Measurements from ENCODE around the gene TMA7B.

TMA7B gene

GRCh38 chr22:39959640-39960447 is at the start of gene TMA7B:
Gene TMA7B (plus strand): TSS chr22:39960397. CDS start chr22:39964375, 3,978 bp downstream.
- Mint-ChIP-seq H3K36me3 (ENCODE audit: low read depth) (peaks cover 81% of the 10 kb centered on the region), H3K9me3 (no peaks in the 10 kb centered on the region), H3K4me3 (peak within 1 kb of the TSS; percentile 43), H3K27ac (peak within 1 kb of the TSS; percentile 82), H3K4me1 (ENCODE audit: low read depth) (peaks cover 64% of the 10 kb centered on the region), H3K27me3 (ENCODE audit: low read depth) (no peaks in the 10 kb centered on the region)

GRCh38 chr22:39910876-39911613 is 49.2 kb upstream of the TMA7B start:
- no peaks in the 10 kb centered on the region for H3K27me3 Mint-ChIP-seq (ENCODE audit: low read depth)
- peaks cover 47% of the 10 kb centered on the region for H3K36me3 Mint-ChIP-seq (ENCODE audit: low read depth)
- peak overlapping the region; percentile 89 for H3K27ac Mint-ChIP-seq
- peaks cover 3% of the 10 kb centered on the region for H3K9me3 Mint-ChIP-seq
- peak overlapping the region; percentile 77 for H3K4me3 Mint-ChIP-seq
- H3K4me1 Mint-ChIP-seq (ENCODE audit: low read depth) = peaks cover 84% of the 10 kb centered on the region

GRCh38 chr22:39913321-39913720 is 46.9 kb upstream of the TMA7B start:
- peaks cover 56% of the 10 kb centered on the region for H3K36me3 Mint-ChIP-seq (ENCODE audit: low read depth)
- H3K9me3 Mint-ChIP-seq = peaks cover 3% of the 10 kb centered on the region
- no peaks in the 10 kb centered on the region for H3K27me3 Mint-ChIP-seq (ENCODE audit: low read depth)
- H3K4me3 Mint-ChIP-seq = no peak overlapping the region
- H3K27ac Mint-ChIP-seq = no peak overlapping the region
- peaks cover 85% of the 10 kb centered on the region for H3K4me1 Mint-ChIP-seq (ENCODE audit: low read depth)

- Mint-ChIP-seq H3K27ac (peak overlapping the region; percentile 19), H3K36me3 (ENCODE audit: low read depth) (peaks cover 53% of the 10 kb centered on the region), H3K4me3 (peak overlapping the region; percentile 4)
Measured at GRCh38 chr22:39913886-39914285, 46.3 kb upstream of the TMA7B start.

GRCh38 chr22:39914584-39914983 is 45.6 kb upstream of the TMA7B start:
- Mint-ChIP-seq H3K4me3 (no peak overlapping the region), H3K27me3 (ENCODE audit: low read depth) (no peaks in the 10 kb centered on the region), H3K9me3 (peaks cover 3% of the 10 kb centered on the region), H3K27ac (peak overlapping the region; percentile 1), H3K36me3 (ENCODE audit: low read depth) (peaks cover 49% of the 10 kb centered on the region), H3K4me1 (ENCODE audit: low read depth) (peaks cover 79% of the 10 kb centered on the region)

More at GRCh38 chr22:39913886-39914285, 46.3 kb upstream of the TMA7B start:
- Mint-ChIP-seq H3K9me3 (peaks cover 3% of the 10 kb centered on the region), H3K4me1 (ENCODE audit: low read depth) (peaks cover 82% of the 10 kb centered on the region), H3K27me3 (ENCODE audit: low read depth) (no peaks in the 10 kb centered on the region)

- no peaks in the 10 kb centered on the region for H3K9me3 Mint-ChIP-seq
- H3K4me3 Mint-ChIP-seq = peak overlapping the region; percentile 42
- peak overlapping the region; percentile 50 for H3K27ac Mint-ChIP-seq
- peaks cover 50% of the 10 kb centered on the region for H3K36me3 Mint-ChIP-seq (ENCODE audit: low read depth)
- no peaks in the 10 kb centered on the region for H3K27me3 Mint-ChIP-seq (ENCODE audit: low read depth)
- H3K4me1 Mint-ChIP-seq (ENCODE audit: low read depth) = peaks cover 79% of the 10 kb centered on the region
Measured at GRCh38 chr22:39915295-39915726, 44.9 kb upstream of the TMA7B start.

GRCh38 chr22:39916496-39916895 is 43.7 kb upstream of the TMA7B start:
- Mint-ChIP-seq H3K4me1 (ENCODE audit: low read depth) (peaks cover 79% of the 10 kb centered on the region), H3K9me3 (no peaks in the 10 kb centered on the region), H3K4me3 (peak overlapping the region; percentile 4), H3K36me3 (ENCODE audit: low read depth) (peaks cover 47% of the 10 kb centered on the region), H3K27ac (no peak overlapping the region), H3K27me3 (ENCODE audit: low read depth) (no peaks in the 10 kb centered on the region)

GRCh38 chr22:39917197-39917643 is 43.0 kb upstream of the TMA7B start:
- H3K4me1 Mint-ChIP-seq (ENCODE audit: low read depth) = peaks cover 77% of the 10 kb centered on the region
- H3K9me3 Mint-ChIP-seq = no peaks in the 10 kb centered on the region
- H3K36me3 Mint-ChIP-seq (ENCODE audit: low read depth) = peaks cover 47% of the 10 kb centered on the region
- peak overlapping the region; percentile 85 for H3K27ac Mint-ChIP-seq
- no peaks in the 10 kb centered on the region for H3K27me3 Mint-ChIP-seq (ENCODE audit: low read depth)
- peak overlapping the region; percentile 78 for H3K4me3 Mint-ChIP-seq

GRCh38 chr22:39917776-39918495 is 42.3 kb upstream of the TMA7B start:
- no peaks in the 10 kb centered on the region for H3K9me3 Mint-ChIP-seq
- H3K27me3 Mint-ChIP-seq (ENCODE audit: low read depth) = no peaks in the 10 kb centered on the region
- H3K36me3 Mint-ChIP-seq (ENCODE audit: low read depth) = peaks cover 45% of the 10 kb centered on the region
- H3K27ac Mint-ChIP-seq = peak overlapping the region; percentile 85
- H3K4me1 Mint-ChIP-seq (ENCODE audit: low read depth) = peaks cover 75% of the 10 kb centered on the region
- peak overlapping the region; percentile 78 for H3K4me3 Mint-ChIP-seq

GRCh38 chr22:39920134-39920743 is 40.0 kb upstream of the TMA7B start:
- H3K4me1 Mint-ChIP-seq (ENCODE audit: low read depth) = peaks cover 78% of the 10 kb centered on the region
- H3K9me3 Mint-ChIP-seq = no peaks in the 10 kb centered on the region
- no peaks in the 10 kb centered on the region for H3K27me3 Mint-ChIP-seq (ENCODE audit: low read depth)
- peak overlapping the region; percentile 96 for H3K27ac Mint-ChIP-seq
- peaks cover 38% of the 10 kb centered on the region for H3K36me3 Mint-ChIP-seq (ENCODE audit: low read depth)
- peak overlapping the region; percentile 84 for H3K4me3 Mint-ChIP-seq

GRCh38 chr22:39923696-39924095 is 36.5 kb upstream of the TMA7B start:
- H3K27me3 Mint-ChIP-seq (ENCODE audit: low read depth) = no peaks in the 10 kb centered on the region
- no peaks in the 10 kb centered on the region for H3K9me3 Mint-ChIP-seq
- H3K27ac Mint-ChIP-seq = no peak overlapping the region
- H3K36me3 Mint-ChIP-seq (ENCODE audit: low read depth) = peaks cover 44% of the 10 kb centered on the region
- H3K4me1 Mint-ChIP-seq (ENCODE audit: low read depth) = peaks cover 62% of the 10 kb centered on the region
- H3K4me3 Mint-ChIP-seq = peak overlapping the region; percentile 30

GRCh38 chr22:39924286-39924685 is 35.9 kb upstream of the TMA7B start:
- Mint-ChIP-seq H3K27me3 (ENCODE audit: low read depth) (no peaks in the 10 kb centered on the region), H3K27ac (no peak overlapping the region), H3K36me3 (ENCODE audit: low read depth) (peaks cover 44% of the 10 kb centered on the region), H3K4me1 (ENCODE audit: low read depth) (peaks cover 61% of the 10 kb centered on the region), H3K4me3 (peak overlapping the region; percentile 30), H3K9me3 (no peaks in the 10 kb centered on the region)

- Mint-ChIP-seq H3K9me3 (no peaks in the 10 kb centered on the region), H3K36me3 (ENCODE audit: low read depth) (peaks cover 37% of the 10 kb centered on the region), H3K4me1 (ENCODE audit: low read depth) (peaks cover 51% of the 10 kb centered on the region), H3K27ac (peak overlapping the region; percentile 82), H3K27me3 (ENCODE audit: low read depth) (no peaks in the 10 kb centered on the region), H3K4me3 (no peak overlapping the region)
Measured at GRCh38 chr22:39925273-39925672, 34.9 kb upstream of the TMA7B start.
